ENCODE results near the gene ADH4.

Gene ADH4

GRCh38 chr4:99154658-99155342 is 10.7 kb upstream of the ADH4 start:
- TF ChIP-seq CTCF (IDR thresholded peaks at IDR 0.05; ENCODE audit: low read depth, low read length) = no peak
- no peak overlapping the region for H3K4me3 ChIP-seq (ENCODE audit: low read depth, low read length)

GRCh38 chr4:99151995-99152394 is 7.9 kb upstream of the ADH4 start:
- TF ChIP-seq CTCF (IDR thresholded peaks at IDR 0.05; ENCODE audit: low read depth, low read length) = no peak

GRCh38 chr4:99151452-99151851 is 7.4 kb upstream of the ADH4 start:
- no peak for TF ChIP-seq CTCF (IDR thresholded peaks at IDR 0.05; ENCODE audit: low read depth, low read length)
- H3K4me3 ChIP-seq (ENCODE audit: low read depth, low read length) = no peak overlapping the region

More at GRCh38 chr4:99151995-99152394, 7.9 kb upstream of the ADH4 start:
- no peak overlapping the region for H3K4me3 ChIP-seq (ENCODE audit: low read depth, low read length)

GRCh38 chr4:99149426-99150019 is 5.4 kb upstream of the ADH4 start:
- TF ChIP-seq CTCF (IDR thresholded peaks at IDR 0.05; ENCODE audit: low read depth, low read length) = no peak

GRCh38 chr4:99148550-99148949 is 4.5 kb upstream of the ADH4 start:
- TF ChIP-seq CTCF (IDR thresholded peaks at IDR 0.05; ENCODE audit: low read depth, low read length) = no peak
- H3K4me3 ChIP-seq (ENCODE audit: low read depth, low read length) = no peak overlapping the region

More at GRCh38 chr4:99149426-99150019, 5.4 kb upstream of the ADH4 start:
- H3K4me3 ChIP-seq (ENCODE audit: low read depth, low read length) = no peak overlapping the region

- TF ChIP-seq CTCF (IDR thresholded peaks at IDR 0.05; ENCODE audit: low read depth, low read length) = no peak
- no peak overlapping the region for H3K4me3 ChIP-seq (ENCODE audit: low read depth, low read length)
These were observed 490 bp upstream of the ADH4 start for GRCh38 chr4:99144587-99144986.

- H3K4me3 ChIP-seq (ENCODE audit: low read depth, low read length) = no peak overlapping the region
- no peak for TF ChIP-seq CTCF (IDR thresholded peaks at IDR 0.05; ENCODE audit: low read depth, low read length)
These were observed 7.8 kb downstream of the ADH4 start for GRCh38 chr4:99136329-99136728.

All from WI38 (cell line).